Mesendoderm (in vitro differentiated cells): Measurements from ENCODE around the gene CUTC.

Source experiments
- DNase-seq: peaks from one replicate; pipeline ENCODE4 v3.0.0; 2013
- H2AK5ac ChIP-seq: 2 replicates; pipeline ENCODE4 v1.6.1; 2013; ENCODE audit warnings: low read length, inconsistent platforms
- H2BK120ac ChIP-seq: 2 replicates; pipeline ENCODE4 v1.6.1; 2013; ENCODE audit warnings: low read depth, mild to moderate bottlenecking, low read length, moderate library complexity, mixed read lengths
- H2BK15ac ChIP-seq: replicated peaks from 2 replicates; pipeline ENCODE4 v1.6.1; 2013; ENCODE audit warnings: low read depth, mild to moderate bottlenecking, moderate library complexity
- H2BK5ac ChIP-seq: 2 replicates; pipeline ENCODE4 v1.6.1; 2013; ENCODE audit warnings: low read length, inconsistent platforms
- H3K18ac ChIP-seq: 2 replicates; pipeline ENCODE4 v1.6.1; 2013; ENCODE audit warnings: mild to moderate bottlenecking, low read length, mixed read lengths
- H3K23ac ChIP-seq: one replicate; pipeline ENCODE4 v1.6.1; 2013; ENCODE audit warnings: low read length
- H3K27ac ChIP-seq: 2 replicates; pipeline ENCODE4 v1.5.1; 2013; ENCODE audit warnings: low read depth, mild to moderate bottlenecking, inconsistent platforms, low read length, moderate library complexity
- H3K27me3 ChIP-seq: 2 replicates; pipeline ENCODE4 v1.6.1; 2013; ENCODE audit warnings: low read length, control low read depth, mild to moderate bottlenecking, inconsistent platforms; ENCODE audit not compliant: insufficient read depth, poor library complexity
- H3K36me3 ChIP-seq: 2 replicates; pipeline ENCODE4 v1.6.1; 2013; ENCODE audit warnings: low read length, inconsistent platforms; ENCODE audit not compliant: control insufficient read depth, insufficient read depth
- H3K4ac ChIP-seq: one replicate; pipeline ENCODE4 v1.6.1; 2013; ENCODE audit warnings: low read depth, mild to moderate bottlenecking, low read length, moderate library complexity
- H3K4me1 ChIP-seq: 2 replicates; pipeline ENCODE4 v1.6.1; 2013; ENCODE audit warnings: low read depth, low read length, inconsistent platforms; ENCODE audit not compliant: control insufficient read depth
- H3K4me2 ChIP-seq: 2 replicates; pipeline ENCODE4 v1.6.1; 2013; ENCODE audit warnings: low read length
- H3K4me3 ChIP-seq: 2 replicates; pipeline ENCODE4 v1.5.1; 2013; ENCODE audit warnings: mild to moderate bottlenecking, low read length
- H3K56ac ChIP-seq: one replicate; pipeline ENCODE4 v1.6.1; 2013; ENCODE audit warnings: low read length
- H3K79me1 ChIP-seq: 2 replicates; pipeline ENCODE4 v1.6.1; 2013; ENCODE audit warnings: low read length, inconsistent platforms
- H3K79me2 ChIP-seq: 2 replicates; pipeline ENCODE4 v1.6.1; 2013; ENCODE audit warnings: mild to moderate bottlenecking, low read length; ENCODE audit not compliant: control insufficient read depth, insufficient read depth
- H3K9ac ChIP-seq: 2 replicates; pipeline ENCODE4 v1.6.1; 2013; ENCODE audit warnings: low read length, inconsistent platforms
- H4K5ac ChIP-seq: one replicate; pipeline ENCODE4 v1.6.1; 2013; ENCODE audit warnings: low read length
- H4K8ac ChIP-seq: one replicate; pipeline ENCODE4 v1.6.1; 2013; ENCODE audit warnings: low read depth, mild to moderate bottlenecking, control low read depth, low read length, moderate library complexity
- WGBS: extraction: QIAGEN DNeasy Blood & Tissue Kit; methylation state at CpG from one replicate; pipeline ENCODE4 v1.1.7; 2013; ENCODE audit warnings: low lambda C conversion rate, missing lambda C conversion rate; ENCODE audit not compliant: insufficient coverage; ENCODE audit errors: extremely low coverage; 5-methylcytosine and 5-hydroxymethylcytosine counted together

Gene CUTC

DNA sequence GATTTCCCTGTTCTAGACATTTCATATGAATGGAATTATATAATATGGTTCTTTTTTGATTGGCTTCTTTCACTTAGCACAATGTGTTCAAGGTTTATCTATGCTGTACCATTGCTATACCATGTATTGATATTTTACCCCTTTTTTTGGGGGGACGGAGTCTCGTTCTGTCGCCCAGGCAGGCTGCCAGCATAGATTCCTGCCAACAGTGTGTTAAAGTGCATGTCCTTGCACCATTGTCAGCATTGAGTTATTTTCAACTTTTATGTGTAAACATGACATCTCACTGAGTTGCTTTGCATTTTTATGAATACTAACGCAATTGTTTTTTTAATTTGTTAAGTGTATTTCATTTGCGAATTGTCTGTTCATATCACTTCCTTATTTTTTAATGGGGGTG lies 55.3 kb downstream of the CUTC start:
- Histone ChIP-seq H3K4me2 (no peak overlapping the region), H3K79me1 (no peaks in the 10 kb centered on the region), H2AK5ac (no peak overlapping the region), H3K18ac (no peak overlapping the region), H3K56ac (no peak overlapping the region), H3K23ac (no peak overlapping the region), H2BK15ac (no peak overlapping the region), H3K4ac (no peak overlapping the region), H2BK120ac (no peak overlapping the region), H3K79me2 (no peaks in the 10 kb centered on the region), H3K27ac (no peak overlapping the region), H4K5ac (no peak overlapping the region), H4K8ac (no peak overlapping the region), H3K36me3 (no peaks in the 10 kb centered on the region), H3K4me1 (no peaks in the 10 kb centered on the region), H2BK5ac (no peak overlapping the region), H3K27me3 (no peaks in the 10 kb centered on the region), H3K9ac (no peak overlapping the region), H3K4me3 (no peak overlapping the region)
- no CpG with 5 or more reads among the region's 5 CpGs for WGBS
- DNase-seq: no peak

DNA sequence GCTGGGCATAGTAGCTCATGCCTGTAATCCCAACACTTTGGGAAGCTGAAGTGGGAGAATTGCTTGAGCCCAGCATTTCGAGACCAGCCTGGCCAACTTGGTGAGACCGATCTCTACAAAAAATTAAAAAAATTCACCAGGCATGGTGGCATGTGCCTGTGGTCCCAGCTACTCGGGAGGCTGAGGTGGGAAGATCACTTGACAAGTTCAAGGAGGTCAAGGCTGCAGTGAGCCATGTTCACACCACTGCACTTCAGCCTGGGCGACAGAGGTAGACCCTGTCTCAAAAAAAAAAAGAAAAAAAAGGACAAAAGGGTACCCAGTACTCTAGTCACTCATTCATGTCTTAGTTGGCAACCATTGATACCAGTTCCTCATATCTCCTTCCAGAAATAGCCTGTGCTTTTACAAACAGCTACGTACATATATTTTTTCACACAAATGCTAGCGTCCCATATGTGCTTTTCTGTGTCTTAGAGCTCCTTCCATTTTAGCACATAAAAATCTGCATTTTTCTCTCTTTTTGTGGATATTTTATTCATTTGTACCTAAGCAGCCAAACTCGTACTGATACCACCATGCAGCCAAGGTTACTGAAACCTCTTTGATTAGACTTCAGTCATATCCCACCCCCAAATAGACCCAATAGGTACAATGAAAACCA lies 55.9 kb downstream of the CUTC start:
- Histone ChIP-seq H3K9ac (no peak overlapping the region), H3K18ac (no peak overlapping the region), H3K79me2 (no peaks in the 10 kb centered on the region), H3K4ac (no peak overlapping the region), H3K4me2 (no peak overlapping the region), H3K4me3 (no peak overlapping the region), H3K27me3 (no peaks in the 10 kb centered on the region), H3K4me1 (no peaks in the 10 kb centered on the region), H2BK15ac (no peak overlapping the region), H4K8ac (no peak overlapping the region), H4K5ac (no peak overlapping the region), H3K79me1 (no peaks in the 10 kb centered on the region), H3K36me3 (no peaks in the 10 kb centered on the region), H3K23ac (no peak overlapping the region), H2BK120ac (no peak overlapping the region), H2BK5ac (no peak overlapping the region), H3K56ac (no peak overlapping the region), H3K27ac (no peak overlapping the region), H2AK5ac (no peak overlapping the region)
- no CpG with 5 or more reads among the region's 7 CpGs for WGBS
- no peak for DNase-seq

DNA sequence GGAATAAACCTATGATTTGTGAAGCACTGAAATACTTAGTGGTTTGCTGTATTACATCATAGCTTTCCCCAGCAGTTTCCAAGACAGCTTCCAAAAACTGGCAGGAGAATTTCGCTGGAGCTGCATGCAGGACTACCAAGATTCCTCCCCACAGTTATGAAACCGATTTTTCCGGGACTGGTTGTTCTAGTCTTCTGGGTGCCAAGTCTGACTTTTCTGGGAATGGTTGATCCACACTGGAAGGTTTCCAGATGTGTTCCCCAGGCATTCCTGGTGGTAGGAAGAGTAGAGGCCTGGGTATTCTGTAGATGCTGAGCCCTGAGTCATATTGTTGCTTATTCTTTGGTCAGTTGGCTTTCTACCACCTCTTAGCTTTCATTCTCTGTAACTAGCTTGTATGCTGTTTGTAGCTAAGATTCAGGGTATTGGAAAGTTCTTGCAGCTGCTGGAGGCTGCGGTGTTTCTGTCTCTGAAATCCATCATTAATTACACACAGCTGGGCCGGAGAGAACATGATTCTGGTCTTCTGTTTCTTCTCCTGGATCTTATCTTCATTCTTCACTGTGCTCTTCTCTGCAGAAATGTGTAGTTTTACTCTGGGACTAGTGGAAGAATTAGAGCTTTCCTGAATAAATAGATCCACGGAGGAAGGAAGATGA lies 56.7 kb downstream of the CUTC start:
- Histone ChIP-seq H3K27me3 (no peaks in the 10 kb centered on the region), H3K9ac (no peak overlapping the region), H4K5ac (no peak overlapping the region), H3K56ac (no peak overlapping the region), H3K27ac (no peak overlapping the region), H3K36me3 (no peaks in the 10 kb centered on the region), H3K18ac (no peak overlapping the region), H2BK5ac (no peak overlapping the region), H3K4ac (no peak overlapping the region), H3K79me1 (no peaks in the 10 kb centered on the region), H3K79me2 (no peaks in the 10 kb centered on the region), H3K23ac (no peak overlapping the region), H2BK120ac (no peak overlapping the region), H4K8ac (no peak overlapping the region), H3K4me3 (no peak overlapping the region), H2BK15ac (no peak overlapping the region), H3K4me2 (no peak overlapping the region), H2AK5ac (no peak overlapping the region), H3K4me1 (no peaks in the 10 kb centered on the region)
- WGBS: no CpG with 5 or more reads among the region's 6 CpGs
- no peak for DNase-seq

DNA sequence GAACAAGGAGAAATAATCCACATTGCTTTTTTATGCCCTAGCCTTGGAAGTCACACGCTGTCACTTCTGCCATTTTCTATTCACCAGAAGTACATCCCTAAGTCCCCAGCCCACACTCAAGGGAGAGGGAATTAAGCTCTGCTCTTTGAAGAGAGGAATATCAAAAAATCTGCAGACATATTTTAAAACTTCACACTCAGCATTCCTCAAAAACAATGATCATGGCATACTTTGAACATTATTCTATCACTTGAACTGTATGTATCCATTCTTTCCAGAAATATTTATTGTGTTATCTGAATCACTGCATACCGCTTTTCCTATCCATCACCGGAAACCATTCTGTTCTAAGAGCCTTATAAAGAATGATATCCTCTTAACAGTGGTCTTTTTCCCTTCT lies 59.8 kb downstream of the CUTC start:
- H2BK5ac ChIP-seq: no peak overlapping the region
- no peaks in the 10 kb centered on the region for H3K4me1 ChIP-seq
- no peaks in the 10 kb centered on the region for H3K79me2 ChIP-seq
- WGBS: no CpG with 5 or more reads among the region's 3 CpGs
- no peaks in the 10 kb centered on the region for H3K36me3 ChIP-seq
- no peak overlapping the region for H3K4me3 ChIP-seq
- H3K23ac ChIP-seq: no peak overlapping the region
- no peak for DNase-seq
- no peak overlapping the region for H4K5ac ChIP-seq
- no peak overlapping the region for H3K18ac ChIP-seq
- no peaks in the 10 kb centered on the region for H3K79me1 ChIP-seq
- no peak overlapping the region for H3K9ac ChIP-seq
- no peak overlapping the region for H2AK5ac ChIP-seq
- H2BK15ac ChIP-seq: no peak overlapping the region
- H3K27me3 ChIP-seq: no peaks in the 10 kb centered on the region
- no peak overlapping the region for H4K8ac ChIP-seq
- H2BK120ac ChIP-seq: no peak overlapping the region
- H3K56ac ChIP-seq: no peak overlapping the region
- H3K4ac ChIP-seq: no peak overlapping the region
- H3K4me2 ChIP-seq: no peak overlapping the region
- no peak overlapping the region for H3K27ac ChIP-seq

DNA sequence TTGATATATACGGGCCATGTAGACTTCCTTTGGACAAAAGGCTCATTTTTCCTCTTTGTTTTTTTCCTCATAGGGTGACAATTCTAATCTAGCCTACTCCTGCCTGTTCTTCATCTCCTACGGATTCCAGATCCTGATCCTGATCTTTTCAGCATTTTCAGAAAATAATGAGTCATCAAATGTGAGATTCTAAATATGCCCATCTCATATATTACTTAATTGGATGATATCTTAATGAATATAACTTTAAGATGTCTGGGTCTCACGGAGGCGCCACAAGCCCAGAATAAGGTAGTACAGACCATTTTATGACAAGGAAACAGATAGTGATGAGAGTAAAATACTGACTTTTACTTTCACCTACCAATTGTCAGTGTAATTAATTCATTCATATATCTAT lies 61.8 kb downstream of the CUTC start:
- H2AK5ac ChIP-seq: no peak overlapping the region
- H3K79me1 ChIP-seq: no peaks in the 10 kb centered on the region
- H4K8ac ChIP-seq: no peak overlapping the region
- no peak overlapping the region for H2BK5ac ChIP-seq
- H3K4me1 ChIP-seq: no peaks in the 10 kb centered on the region
- H3K9ac ChIP-seq: no peak overlapping the region
- whole genome bisulfite sequencing: no CpG with 5 or more reads among the region's 4 CpGs
- no peak overlapping the region for H3K56ac ChIP-seq
- H3K36me3 ChIP-seq: no peaks in the 10 kb centered on the region
- no peak overlapping the region for H3K4me3 ChIP-seq
- H3K27ac ChIP-seq: no peak overlapping the region
- H3K4ac ChIP-seq: no peak overlapping the region
- H3K23ac ChIP-seq: no peak overlapping the region
- H3K79me2 ChIP-seq: no peaks in the 10 kb centered on the region
- H3K4me2 ChIP-seq: no peak overlapping the region
- H3K27me3 ChIP-seq: no peaks in the 10 kb centered on the region
- no peak for DNase-seq
- no peak overlapping the region for H3K18ac ChIP-seq
- no peak overlapping the region for H2BK15ac ChIP-seq
- H4K5ac ChIP-seq: no peak overlapping the region
- H2BK120ac ChIP-seq: no peak overlapping the region

DNA sequence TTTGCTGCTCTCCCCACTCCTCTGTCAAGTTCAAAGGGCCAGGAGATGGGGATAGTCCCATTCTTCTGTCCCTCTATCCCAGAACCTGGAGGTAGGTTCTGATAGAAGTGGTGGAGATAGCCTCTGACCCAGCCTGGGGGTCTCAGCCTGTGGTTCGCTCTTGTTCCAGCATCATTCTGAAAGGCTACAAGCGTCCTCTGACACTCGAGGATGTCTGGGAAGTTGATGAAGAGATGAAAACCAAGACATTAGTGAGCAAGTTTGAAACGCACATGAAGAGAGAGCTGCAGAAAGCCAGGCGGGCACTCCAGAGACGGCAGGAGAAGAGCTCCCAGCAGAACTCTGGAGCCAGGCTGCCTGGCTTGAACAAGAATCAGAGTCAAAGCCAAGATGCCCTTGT lies 64.9 kb downstream of the CUTC start:
- no CpG with 5 or more reads among the region's 6 CpGs for WGBS

More for the DNA sequence above, 64.9 kb downstream of the CUTC start:
- H3K36me3 ChIP-seq: no peaks in the 10 kb centered on the region
- H3K79me1 ChIP-seq: no peaks in the 10 kb centered on the region
- no peak overlapping the region for H4K5ac ChIP-seq
- no peaks in the 10 kb centered on the region for H3K79me2 ChIP-seq
- no peak overlapping the region for H3K56ac ChIP-seq
- H3K4me2 ChIP-seq: no peak overlapping the region
- H2BK120ac ChIP-seq: no peak overlapping the region
- no peak overlapping the region for H2AK5ac ChIP-seq
- no peak overlapping the region for H3K9ac ChIP-seq
- no peak overlapping the region for H2BK5ac ChIP-seq
- no peak overlapping the region for H3K4me3 ChIP-seq
- no peak for DNase-seq
- no peak overlapping the region for H3K18ac ChIP-seq
- H3K27ac ChIP-seq: no peak overlapping the region
- H3K4ac ChIP-seq: no peak overlapping the region
- no peak overlapping the region for H3K23ac ChIP-seq
- H3K27me3 ChIP-seq: no peaks in the 10 kb centered on the region
- no peak overlapping the region for H4K8ac ChIP-seq
- no peak overlapping the region for H2BK15ac ChIP-seq
- no peaks in the 10 kb centered on the region for H3K4me1 ChIP-seq
